Right lobe of liver (tissue), 4 donors: ENCODE results near the gene KIF23.

ENCODE experiments used
- POLR2A ChIP-seq: fragments of 450-650 bp; IDR thresholded peaks from one replicate; pipeline ENCODE4 v1.6.1; 2017; ENCODE audit warnings: antibody characterized with exemption, mild to moderate bottlenecking
- TF ChIP-seq, protein P1 (sequence below), 4 donors: fragments of 200-600 bp in 3 of 4; fragments of 450-650 bp in 1 of 4; IDR thresholded peaks; one replicate each; pipeline versions ENCODE4 v1.5.1 to v1.8.0; 2016 to 2022; ENCODE audit warnings: antibody characterized with exemption in 4 of 4, mild to moderate bottlenecking in 2 of 4
- donor health status: DM: no; HTN: no; CAD: no.
- donor health status: DM: no; HTN: no; CAD: no.
- donor health status: DM: no; HTN: yes; CAD: no.

GRCh38 chr15:69386284-69386683 is 27.9 kb upstream of the KIF23 start:
- TF ChIP-seq, protein P1, sequence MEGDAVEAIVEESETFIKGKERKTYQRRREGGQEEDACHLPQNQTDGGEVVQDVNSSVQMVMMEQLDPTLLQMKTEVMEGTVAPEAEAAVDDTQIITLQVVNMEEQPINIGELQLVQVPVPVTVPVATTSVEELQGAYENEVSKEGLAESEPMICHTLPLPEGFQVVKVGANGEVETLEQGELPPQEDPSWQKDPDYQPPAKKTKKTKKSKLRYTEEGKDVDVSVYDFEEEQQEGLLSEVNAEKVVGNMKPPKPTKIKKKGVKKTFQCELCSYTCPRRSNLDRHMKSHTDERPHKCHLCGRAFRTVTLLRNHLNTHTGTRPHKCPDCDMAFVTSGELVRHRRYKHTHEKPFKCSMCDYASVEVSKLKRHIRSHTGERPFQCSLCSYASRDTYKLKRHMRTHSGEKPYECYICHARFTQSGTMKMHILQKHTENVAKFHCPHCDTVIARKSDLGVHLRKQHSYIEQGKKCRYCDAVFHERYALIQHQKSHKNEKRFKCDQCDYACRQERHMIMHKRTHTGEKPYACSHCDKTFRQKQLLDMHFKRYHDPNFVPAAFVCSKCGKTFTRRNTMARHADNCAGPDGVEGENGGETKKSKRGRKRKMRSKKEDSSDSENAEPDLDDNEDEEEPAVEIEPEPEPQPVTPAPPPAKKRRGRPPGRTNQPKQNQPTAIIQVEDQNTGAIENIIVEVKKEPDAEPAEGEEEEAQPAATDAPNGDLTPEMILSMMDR (IDR thresholded peaks at IDR 0.05), result no peak
- no peak for TF ChIP-seq POLR2A
